Measurements from ENCODE around the gene CMC1.

The CMC1 gene

DNA sequence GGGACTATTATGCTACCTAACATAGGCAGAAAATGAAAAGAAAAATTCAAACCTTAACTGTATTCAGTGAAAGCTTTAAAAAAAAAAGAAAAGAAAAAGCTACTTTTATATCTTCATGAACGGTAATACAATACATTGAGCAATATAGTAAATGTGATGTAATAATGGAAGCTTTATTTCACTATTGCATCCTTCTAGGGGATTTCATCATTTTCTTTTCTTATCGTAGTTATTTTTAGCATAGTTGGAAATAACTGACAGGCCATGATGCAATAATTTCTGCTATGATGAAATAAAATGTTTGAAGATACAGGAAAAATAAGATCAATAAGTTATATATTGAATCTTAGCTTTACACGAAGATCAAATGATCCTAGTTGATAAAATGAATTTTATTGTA, 66.8 kb downstream of the CMC1 start:
- no peak for DNase-seq

DNA sequence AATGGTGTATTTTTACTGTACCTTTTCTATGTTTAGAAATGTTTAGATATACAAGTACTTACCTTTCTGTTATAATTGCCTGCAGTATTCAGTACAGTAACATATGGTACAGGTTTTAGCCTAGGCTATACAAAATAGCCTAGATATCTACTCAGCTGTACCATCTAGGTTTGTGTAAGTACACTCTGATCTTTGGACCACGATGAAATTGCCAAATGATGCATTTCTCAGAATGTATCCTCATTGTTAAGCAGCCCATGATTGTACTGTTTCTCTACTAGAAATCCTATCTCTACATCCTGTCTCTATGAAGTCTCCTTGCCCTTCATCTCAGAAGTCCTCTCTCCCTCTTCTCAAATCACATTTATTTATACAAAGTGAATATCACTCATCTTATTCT, 74.3 kb downstream of the CMC1 start:
- DNase-seq, result no peak

DNA sequence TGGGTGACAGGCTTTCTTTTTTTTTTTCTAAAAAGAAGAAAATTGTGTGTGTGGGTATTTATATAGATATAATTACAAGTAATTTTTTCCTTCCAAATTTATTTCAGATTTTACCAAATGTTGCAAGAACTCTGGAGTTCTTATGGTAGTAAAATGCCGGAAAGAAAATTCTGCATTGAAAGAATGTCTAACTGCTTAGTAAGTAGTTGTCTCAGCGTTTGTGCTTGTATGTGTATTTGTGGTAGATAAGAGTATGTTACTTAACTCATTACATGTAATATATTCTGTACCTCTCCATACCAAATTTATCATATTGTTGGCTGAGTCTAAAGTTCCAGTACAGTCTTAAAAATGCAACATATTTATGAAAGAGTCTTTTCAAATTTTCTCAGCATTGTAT, 74.8 kb downstream of the CMC1 start:
- no peak for DNase-seq

DNA sequence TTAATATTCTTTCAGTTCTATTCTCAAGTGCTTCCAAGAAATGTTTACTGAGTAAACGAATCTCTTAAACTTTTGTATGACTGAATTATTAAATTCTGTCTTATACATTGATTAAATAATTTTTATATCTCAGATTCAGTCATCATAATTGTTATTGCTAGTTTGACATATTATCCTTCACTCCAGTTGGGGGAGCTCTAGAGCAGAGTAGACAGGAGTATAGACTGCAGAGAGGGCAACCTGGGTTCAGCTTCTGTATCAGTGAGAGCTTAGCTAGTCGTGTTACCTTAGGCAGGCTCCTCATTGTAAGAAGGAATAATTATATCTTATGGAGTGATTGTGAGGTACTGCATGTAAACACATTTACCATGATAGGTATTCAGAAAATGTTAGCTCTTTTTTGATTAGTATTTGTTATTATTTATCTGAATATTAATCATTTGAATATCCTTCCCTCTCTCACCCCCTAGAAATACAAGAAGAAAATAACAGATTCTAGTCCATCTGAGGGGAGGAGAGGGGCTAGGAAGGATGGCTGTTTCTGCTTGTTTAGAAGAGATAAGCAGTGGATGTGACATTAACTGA, 76.1 kb downstream of the CMC1 start:
- DNase-seq, result no peak

DNA sequence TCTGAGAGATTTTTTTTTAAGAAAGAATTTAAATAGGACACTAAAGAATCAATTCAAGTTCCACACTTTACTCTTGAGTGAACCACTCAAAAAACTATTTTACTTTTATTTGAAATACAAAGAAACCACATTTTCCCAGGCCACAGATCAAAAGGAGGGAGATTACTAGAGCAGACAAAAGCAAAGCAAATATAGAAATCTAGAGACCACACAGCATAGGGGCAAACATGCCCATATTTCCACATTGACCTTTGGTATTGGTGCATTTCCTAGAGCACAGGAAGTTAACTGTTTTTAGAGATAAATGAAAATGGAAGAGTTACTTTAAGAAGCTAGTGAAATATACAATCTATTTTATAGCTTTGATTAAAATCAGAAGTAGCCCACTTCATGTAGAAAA, 79.6 kb downstream of the CMC1 start:
- no peak for DNase-seq

DNA sequence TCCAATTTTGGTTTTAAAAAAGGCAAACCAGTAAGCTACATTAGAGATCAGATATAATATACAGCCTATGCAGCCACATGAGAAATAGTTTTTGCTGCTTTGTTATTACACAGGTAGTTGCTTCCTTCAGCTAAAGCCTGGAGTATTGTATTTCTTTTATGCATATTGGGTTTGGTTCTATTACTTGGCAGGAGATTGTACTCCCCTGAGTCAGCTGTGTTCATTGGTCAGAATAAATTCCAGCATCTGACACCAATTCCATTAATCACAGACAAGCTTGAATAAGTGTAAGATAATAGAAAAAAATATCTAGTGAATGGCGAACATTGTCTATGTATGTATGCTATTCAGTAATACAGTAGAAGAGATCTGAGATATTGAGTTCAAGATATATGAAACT, 81.0 kb downstream of the CMC1 start:
- no peak for DNase-seq

DNA sequence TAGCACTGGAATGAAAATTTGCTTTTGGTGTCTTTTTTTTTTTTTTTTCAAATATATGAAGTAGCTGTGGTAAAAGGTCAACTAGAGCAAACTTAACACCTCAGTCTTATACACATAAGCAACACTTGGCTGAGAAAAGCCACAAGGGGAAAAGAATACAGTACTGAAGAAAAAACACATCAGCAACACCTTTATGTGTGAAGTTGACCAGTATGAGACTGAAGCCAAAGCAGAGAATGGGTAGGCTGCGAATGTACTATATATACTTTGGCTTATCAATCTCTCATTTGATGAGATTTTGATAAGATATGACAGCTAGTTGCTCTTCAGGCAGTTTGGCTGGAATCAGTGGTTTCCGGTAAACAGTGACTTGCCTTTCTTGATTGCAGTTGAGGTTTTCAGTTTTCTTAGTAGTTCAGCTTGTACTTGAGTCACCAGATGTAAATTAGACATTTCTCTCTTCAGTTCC, 85.1 kb downstream of the CMC1 start:
- no peak for DNase-seq

DNA sequence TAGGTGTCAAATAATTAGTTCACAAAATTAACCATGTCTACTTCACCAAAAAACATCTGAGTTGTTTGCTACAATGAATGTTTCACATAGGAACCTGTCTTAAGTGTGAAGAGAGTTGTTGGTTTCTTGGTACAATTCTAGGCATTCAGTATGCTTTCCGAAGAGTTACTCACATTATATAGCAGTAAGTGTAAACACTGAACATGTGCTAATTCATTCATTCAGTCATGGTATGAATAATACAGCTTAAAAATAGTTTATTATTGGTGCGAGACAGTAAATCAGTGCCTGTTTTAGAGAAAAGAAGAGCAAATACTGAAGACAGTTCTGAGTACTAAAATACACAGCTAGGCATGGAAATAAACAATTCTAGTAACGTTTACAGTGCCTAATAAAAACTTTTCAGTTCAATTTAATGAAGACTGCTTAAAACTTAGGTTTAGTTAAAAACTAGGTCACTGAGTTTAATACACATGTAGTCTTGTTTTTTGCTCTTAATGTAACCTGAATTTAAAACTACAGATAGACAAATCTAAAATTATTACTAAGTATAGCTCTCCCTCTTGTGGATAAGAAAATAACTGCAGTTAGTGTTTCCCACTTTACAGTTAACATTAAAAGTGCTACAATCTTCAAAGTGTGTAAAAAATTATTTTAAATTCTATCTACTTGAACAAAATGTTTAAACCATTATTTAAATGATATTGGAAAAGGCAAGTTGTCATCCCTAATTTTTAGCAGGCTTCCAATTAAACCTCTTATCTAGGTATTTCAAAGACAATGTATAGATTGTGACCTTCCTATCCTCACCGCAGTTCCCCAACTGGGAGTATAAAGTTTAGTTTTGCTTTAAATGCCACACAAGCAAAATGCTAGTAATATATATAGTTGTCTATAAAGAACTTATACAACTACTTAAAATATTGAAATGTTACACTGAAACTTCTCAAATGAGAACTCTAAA, 87.1 kb downstream of the CMC1 start:
- no peak for DNase-seq

DNA sequence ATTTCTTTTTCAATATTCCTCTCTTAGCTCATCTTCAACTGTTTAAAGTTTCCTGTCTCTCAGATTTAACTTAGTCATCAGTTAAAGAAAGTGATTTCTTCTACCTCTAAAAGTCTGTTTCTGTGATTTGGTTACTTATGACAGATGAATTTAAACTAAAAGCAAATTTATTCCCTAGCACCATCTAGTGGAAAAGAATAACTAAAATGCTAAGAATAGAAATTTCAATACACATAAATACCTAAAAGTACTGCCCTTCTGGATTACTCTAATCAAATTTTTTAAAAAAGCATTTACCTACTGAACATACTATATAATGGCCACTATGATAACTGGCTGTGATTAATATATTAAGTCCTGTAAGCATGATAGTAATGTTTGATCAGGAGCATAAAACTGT, 93.1 kb downstream of the CMC1 start:
- no peak for DNase-seq

DNA sequence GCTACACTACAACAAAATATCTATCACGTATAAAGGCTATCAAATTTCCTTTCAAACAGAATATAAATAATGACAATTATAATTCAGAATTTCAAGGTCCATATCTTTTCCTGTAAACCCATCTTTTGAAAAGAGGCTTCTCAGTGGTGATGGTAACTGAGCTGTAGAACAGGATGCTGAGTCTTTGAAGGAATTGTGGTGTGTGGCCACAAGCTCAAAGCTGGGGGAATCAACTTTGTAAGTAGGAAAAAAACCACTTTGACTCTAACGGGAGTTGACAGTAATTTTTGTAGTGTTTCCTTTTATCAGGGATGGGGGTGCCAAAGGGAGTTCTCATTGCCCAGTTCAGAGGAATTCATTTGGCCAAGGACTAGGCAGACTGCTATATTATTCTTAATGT, 93.8 kb downstream of the CMC1 start:
- DNase-seq, result no peak

DNA sequence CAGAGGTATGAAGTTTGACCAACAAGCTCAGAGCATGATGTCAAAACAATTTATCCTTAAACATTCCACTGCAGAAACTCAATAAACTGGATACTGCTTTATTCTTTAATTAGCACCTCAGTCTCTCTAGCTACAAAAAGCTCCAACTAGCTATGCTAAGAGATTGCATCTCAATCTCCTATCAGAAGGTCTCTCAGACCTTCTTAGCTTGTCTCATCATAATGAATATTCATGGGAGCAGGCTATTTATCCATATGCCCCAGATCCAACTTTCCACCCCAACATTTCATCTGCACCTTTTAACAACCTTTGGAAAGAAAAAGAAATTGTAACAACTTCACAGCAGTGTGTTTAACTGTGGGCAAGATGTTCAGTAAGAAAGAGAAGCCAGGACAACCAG, 95.8 kb downstream of the CMC1 start:
- DNase-seq, result no peak

DNA sequence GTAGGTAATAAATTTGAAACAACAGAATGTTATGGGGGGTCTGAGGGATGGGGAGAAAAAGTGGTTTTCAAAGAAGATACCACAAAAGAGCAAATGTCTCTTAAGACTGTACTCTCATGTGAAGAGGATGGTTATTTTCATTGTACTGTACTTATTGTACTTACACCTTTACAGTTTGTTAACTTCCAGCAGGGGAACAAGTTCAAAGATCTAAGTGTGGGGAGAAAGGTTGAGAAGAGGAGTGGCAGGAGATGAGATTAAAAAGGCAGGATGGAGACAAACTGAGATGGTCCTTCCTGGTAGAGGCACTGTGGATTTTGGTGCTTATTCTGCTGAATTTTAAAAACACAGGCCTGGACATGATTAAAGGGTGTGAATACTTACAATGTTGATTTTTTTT, 101.7 kb downstream of the CMC1 start:
- DNase-seq, result no peak

DNA sequence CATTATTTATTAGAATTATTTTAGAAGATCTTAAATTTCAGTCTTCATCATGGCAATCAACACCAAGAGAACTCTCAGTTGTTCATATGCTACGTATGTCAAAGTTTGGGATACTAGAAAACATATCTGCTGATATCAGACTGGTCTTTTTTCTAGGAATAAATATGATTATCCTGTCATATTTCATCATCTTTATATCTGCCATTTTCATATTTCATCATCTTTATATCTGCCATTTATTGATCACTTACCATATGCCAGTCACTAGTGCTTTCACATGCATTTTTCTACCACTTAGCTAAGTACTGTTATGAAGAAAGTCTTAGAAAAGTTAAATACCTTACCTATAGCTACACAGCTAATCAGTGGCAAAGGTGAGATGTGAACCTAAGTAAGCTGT, 104.3 kb downstream of the CMC1 start:
- no peak for DNase-seq

DNA sequence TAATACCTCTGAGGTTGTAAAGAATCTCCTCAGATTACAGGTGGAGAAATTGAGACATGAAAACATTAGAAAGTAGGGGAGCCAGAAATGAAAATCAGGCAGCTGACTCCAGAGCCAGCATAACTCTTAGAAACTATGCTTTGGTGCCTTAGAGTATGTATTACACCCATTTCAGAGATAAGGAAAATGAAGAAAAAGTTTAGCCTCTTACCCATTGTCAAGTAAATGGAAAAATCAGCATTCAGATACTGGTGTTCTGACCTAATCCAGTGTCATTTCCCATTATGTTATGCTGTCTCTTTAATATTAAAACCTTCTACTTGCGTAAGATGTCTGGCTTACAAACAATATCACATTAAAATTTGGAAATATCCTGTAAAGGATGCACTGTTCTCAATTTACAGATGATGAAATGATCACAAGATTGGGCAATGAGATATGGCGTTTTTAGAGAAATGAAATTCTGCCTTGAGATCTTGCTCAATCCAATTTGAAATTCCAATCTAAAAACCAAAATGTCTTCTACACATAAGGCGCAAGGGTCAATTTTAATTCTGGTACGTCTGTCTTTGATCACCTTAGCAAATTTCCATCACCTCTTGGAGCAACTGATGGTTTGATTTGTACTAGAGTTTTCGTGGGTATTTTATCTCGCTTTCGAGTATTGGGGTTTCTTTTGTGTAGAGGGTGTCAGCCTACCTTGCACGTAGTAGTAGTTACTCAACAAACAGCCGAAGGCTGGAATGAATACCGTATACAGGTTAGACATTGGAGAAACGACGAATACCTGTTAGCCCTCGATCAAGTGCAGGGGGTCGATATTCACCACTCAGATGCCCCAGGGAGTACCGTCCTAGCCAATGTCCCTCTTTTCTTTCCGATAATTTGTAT, 106.2 kb downstream of the CMC1 start:
- no peak for DNase-seq

DNA sequence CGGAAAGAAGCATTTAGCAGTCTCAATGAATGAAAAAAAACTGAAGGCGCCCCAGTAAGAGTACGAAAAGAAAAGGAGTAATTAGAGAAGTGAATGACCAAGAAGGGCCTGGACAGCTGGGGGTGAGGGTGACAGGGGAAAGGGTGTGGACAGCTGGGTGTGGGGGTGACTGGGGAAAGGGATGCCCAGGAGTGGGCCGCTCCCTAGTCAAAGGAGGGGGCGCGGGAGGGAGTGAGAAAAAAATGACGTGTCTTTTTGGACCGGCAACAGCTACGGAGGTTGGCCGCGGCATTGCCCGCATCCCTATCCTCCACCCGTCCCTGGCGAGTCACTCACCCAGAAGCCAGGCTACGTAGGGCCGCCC, 106.8 kb downstream of the CMC1 start:
- DNase-seq, result no peak

DNA sequence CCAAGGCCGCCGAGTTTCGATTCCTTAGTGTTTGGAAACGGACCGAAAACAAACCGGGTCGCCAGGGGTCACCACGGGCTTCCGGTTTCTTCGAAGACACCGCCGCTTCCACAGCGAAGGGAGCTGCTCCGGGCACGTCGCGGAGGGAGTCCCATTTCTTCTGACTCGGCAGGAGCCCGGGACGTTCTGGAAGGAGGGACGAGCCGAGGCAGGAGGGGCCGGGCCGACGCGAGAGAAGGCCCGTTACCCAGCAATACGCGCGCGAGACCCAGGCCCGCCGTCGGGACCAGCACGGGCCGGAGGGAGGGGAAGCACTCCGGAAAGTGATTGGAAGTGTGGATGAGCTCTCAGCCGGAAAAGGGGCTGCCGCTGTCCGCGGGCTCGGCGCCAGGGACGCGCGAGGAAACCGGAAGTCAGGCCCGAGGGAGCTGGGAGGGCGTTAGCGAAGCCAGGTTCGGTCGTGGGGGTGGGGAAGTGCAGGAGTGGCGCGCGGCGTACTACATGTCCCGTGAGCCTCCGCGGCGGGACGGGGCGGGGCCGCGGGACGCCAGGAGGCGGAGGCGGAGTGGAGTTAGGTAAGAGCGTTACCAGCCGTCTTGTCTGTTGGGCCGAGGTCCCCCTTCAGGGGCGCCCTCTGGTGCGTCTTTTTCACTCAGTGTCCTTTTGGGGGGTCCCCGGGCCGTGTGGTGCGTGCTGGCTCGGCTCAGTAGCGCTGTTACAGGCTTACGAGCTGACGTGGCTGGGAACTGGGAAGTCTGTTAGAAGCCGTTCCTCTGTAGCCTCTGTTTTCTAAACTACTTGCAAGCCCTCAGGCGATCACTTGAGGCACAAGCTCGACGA, 107.4 kb downstream of the CMC1 start, which contains the start of the genes AZI2 and ZCWPW2:
Gene AZI2 (minus strand): TSS at position 196 of the 840 bp plus-strand sequence. CDS start 8,207 bp downstream, outside the sequence.
Gene ZCWPW2 (plus strand): TSS at position 93 of the 840 bp plus-strand sequence. CDS start 64,348 bp downstream, outside the sequence.
- peak; percentile 69 for DNase-seq

DNA sequence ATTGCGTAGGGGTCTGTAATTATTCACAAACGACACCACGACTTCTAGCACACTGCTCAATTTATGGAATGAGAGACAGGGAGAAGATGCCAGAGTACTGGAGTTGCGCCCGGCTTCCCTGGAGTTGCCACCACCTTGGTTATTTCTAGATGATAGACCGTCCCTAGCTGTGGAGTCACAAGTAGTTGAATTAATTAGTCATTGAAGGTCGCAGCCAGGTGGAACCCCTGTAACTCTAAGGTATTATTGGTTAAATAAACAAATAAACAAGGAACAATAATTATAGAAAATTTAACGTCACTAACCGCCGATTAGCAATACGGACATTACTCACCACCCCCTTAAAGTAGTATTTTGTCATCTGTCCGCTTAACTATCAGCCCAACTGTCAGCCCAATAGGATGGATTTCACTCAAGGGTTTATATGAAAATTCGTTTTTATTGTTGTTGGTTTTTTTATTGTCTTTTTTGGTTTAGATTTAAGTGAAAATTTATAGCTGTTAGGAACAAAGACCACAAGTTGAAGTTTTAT, 108.1 kb downstream of the CMC1 start:
- no peak for DNase-seq
